Astrocyte (in vitro differentiated cells and primary cell): Measurements from ENCODE around the gene S100A11.

Experiments
- EZH2 ChIP-seq: IDR thresholded peaks from 2 replicates; pipeline ENCODE4 v1.6.1; 2012; ENCODE audit warnings: mild to moderate bottlenecking, low read length, inconsistent platforms; ENCODE audit not compliant: insufficient read depth
- TF ChIP-seq, protein P1 (sequence below): IDR thresholded peaks from 2 replicates; pipeline ENCODE4 v1.5.1; 2011; ENCODE audit warnings: low read depth, mild to moderate bottlenecking, inconsistent platforms, low read length, moderate library complexity; ENCODE audit not compliant: insufficient read depth

DNA sequence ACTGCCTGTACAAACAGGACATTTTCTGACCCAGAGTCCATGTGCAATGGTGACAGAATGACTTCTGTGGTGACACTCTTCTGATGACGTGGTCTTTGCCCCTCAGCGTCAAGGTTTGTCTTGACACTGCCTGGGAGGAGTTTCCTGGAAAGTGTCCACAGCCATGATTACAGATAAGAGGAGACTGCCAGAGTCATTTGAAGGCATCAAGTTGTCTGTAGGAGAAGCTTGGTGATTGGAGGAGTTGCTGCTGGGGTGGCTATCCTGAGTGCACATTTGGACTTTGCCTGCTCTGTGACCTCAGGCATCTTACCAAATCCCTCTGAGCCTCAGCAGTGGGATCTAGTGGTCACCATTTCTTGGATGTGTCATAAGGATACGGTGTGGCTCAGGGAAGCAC lies 34.3 kb upstream of the S100A11 start:
- TF ChIP-seq, protein P1, sequence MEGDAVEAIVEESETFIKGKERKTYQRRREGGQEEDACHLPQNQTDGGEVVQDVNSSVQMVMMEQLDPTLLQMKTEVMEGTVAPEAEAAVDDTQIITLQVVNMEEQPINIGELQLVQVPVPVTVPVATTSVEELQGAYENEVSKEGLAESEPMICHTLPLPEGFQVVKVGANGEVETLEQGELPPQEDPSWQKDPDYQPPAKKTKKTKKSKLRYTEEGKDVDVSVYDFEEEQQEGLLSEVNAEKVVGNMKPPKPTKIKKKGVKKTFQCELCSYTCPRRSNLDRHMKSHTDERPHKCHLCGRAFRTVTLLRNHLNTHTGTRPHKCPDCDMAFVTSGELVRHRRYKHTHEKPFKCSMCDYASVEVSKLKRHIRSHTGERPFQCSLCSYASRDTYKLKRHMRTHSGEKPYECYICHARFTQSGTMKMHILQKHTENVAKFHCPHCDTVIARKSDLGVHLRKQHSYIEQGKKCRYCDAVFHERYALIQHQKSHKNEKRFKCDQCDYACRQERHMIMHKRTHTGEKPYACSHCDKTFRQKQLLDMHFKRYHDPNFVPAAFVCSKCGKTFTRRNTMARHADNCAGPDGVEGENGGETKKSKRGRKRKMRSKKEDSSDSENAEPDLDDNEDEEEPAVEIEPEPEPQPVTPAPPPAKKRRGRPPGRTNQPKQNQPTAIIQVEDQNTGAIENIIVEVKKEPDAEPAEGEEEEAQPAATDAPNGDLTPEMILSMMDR = no peak
- TF ChIP-seq EZH2 = no peak
